ENCODE data around the gene PAX5. TPM values are rescaled to one million over a fixed set of nuclear protein-coding genes. Genes with fewer than 3 reads are reported as not detected.
A peak's percentile ranks its signal among the peaks of the same experiment; 100 is the strongest.
"Not testable (repeated sequence)": the region's sequence is repeated elsewhere in the genome, so short reads cannot be mapped to it uniquely, and the experiment has no call there.

Gene PAX5
- 1 to 10 TPM in 1 of 2 donors, under 1 TPM in 1; 0.79 to 1.9 TPM for total RNA-seq
- 1.3 TPM for polyA plus RNA-seq (ENCODE audit: insufficient read depth, low read depth, low replicate concordance)
- long read RNA-seq, donor 1 = 0 reads
- long read RNA-seq, donor 2 = 0 reads

DNA sequence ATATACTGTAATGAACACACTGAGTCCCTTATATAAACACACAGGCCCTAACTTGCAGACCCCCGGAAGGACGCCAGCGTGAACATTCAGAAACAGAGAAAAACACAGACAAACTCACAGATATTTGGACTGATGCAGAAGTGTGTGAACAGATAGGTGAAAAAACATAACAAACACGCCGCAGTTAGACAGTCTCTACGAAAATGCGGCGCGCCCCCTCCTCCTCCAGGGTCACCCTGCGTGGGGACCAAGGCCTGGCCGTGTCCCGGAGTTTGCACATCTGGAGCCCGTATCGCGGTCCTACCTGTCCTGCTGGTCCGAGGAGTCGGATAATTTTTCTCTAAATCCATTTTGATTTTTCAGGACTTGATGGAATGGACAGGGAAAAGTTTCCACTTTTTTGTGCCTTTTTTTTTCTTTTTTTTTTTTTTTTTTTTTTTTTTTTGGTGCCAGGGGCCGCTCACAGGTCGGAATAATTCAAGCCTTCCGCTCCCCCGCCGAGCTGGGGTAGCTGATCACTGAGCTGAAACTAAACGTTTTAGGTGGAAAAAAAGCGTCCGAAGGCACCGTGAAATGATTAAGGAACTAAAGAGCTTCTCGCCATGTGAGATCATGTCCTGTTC is at the start of gene PAX5:
PAX5 (minus strand) TSS at position 587 of the 623 bp plus-strand sequence; CDS start at position 350, 237 bp downstream.
- 16 to 17% methylated on average over 20 to 27 of the region's 27 CpGs for WGBS, 2 donors
- no peaks in the 10 kb centered on the region for H3K9me3 ChIP-seq
- no peak within 1 kb of the TSS for H3K27ac ChIP-seq
- H3K4me3 ChIP-seq = peak within 1 kb of the TSS; percentile 4 to 14
- intact Hi-C loops (cut with DNase I; ENCODE audit: low total_unique reads) = no loop called here
- no peaks in the 10 kb centered on the region for H3K36me3 ChIP-seq (ENCODE audit: low read depth, missing control alignments)
- no peak for DNase-seq
- TF ChIP-seq, protein P1, sequence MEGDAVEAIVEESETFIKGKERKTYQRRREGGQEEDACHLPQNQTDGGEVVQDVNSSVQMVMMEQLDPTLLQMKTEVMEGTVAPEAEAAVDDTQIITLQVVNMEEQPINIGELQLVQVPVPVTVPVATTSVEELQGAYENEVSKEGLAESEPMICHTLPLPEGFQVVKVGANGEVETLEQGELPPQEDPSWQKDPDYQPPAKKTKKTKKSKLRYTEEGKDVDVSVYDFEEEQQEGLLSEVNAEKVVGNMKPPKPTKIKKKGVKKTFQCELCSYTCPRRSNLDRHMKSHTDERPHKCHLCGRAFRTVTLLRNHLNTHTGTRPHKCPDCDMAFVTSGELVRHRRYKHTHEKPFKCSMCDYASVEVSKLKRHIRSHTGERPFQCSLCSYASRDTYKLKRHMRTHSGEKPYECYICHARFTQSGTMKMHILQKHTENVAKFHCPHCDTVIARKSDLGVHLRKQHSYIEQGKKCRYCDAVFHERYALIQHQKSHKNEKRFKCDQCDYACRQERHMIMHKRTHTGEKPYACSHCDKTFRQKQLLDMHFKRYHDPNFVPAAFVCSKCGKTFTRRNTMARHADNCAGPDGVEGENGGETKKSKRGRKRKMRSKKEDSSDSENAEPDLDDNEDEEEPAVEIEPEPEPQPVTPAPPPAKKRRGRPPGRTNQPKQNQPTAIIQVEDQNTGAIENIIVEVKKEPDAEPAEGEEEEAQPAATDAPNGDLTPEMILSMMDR (IDR thresholded peaks at IDR 0.05) = no peak
- no peak for TF ChIP-seq POLR2A (IDR thresholded peaks at IDR 0.05)
- peaks cover 5% of the 10 kb centered on the region for H3K27me3 ChIP-seq
- H3K4me1 ChIP-seq = peaks cover 19% of the 10 kb centered on the region

DNA sequence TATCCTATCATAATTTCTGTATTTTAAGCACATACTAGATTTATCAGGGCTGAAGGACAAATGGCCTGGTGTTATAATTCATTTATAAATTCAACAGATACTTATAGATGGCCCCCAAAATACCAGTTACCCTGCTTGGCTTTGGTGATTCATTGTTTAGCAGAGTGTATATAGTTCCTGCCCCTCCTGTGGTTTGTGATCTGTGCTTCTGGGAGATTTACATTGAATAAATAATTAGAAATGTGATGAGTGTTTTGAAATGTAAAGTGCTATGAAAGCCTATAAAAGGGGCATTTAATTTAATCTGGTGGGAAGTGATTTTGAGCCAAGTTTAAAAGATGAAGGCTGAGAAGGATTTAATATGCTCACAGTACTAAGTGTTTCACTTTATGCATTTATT is 49.6 kb upstream of the PAX5 start:
- TF ChIP-seq, protein P1 (IDR thresholded peaks at IDR 0.05) = no peak
- no peak for TF ChIP-seq POLR2A (IDR thresholded peaks at IDR 0.05)
- Histone ChIP-seq H3K4me3 (no peak overlapping the region), H3K27ac (no peak overlapping the region), H3K4me1 (no peaks in the 10 kb centered on the region), H3K9me3 (no peaks in the 10 kb centered on the region), H3K27me3 (no peaks in the 10 kb centered on the region), H3K36me3 (ENCODE audit: low read depth, missing control alignments) (no peaks in the 10 kb centered on the region)
- DNase-seq = no peak
- intact Hi-C loops (cut with DNase I; ENCODE audit: low total_unique reads) = no loop called here

DNA sequence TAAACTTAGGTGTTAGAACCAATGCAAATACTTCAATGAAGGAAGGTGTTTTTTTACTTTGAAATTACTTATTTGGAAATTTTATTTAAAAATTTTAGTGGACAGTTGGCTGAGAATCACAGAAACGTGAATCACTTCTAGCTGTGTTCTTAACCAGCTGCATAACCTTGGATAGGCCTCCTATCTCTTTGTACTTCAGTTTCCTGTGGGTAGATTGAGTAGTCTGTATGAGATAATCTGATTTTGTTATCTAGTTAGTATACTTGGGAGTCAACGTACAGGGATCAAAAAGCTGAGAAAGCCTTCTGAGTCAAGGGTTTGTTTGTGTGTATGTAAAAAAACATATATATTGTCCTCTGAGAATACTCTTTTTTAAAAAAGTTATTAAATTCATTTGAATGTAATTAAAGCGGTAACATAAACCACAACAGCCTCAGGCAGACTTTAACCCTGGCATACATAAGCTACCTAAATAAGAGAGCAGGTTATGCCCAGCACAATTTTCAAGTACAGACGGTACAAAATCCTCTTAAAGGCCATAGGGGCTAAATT is 48.2 kb upstream of the PAX5 start:
- TF ChIP-seq POLR2A (IDR thresholded peaks at IDR 0.05) = no peak
- TF ChIP-seq, protein P1 (IDR thresholded peaks at IDR 0.05) = no peak
- Histone ChIP-seq H3K27ac (no peak overlapping the region), H3K4me1 (no peaks in the 10 kb centered on the region), H3K36me3 (ENCODE audit: low read depth, missing control alignments) (no peaks in the 10 kb centered on the region), H3K4me3 (no peak overlapping the region), H3K9me3 (no peaks in the 10 kb centered on the region), H3K27me3 (no peaks in the 10 kb centered on the region)
- intact Hi-C loops (cut with DNase I; ENCODE audit: low total_unique reads) = no loop called here
- 56 to 58% methylated on average over 4 of the region's 4 CpGs for WGBS, 2 donors
- DNase-seq = no peak

DNA sequence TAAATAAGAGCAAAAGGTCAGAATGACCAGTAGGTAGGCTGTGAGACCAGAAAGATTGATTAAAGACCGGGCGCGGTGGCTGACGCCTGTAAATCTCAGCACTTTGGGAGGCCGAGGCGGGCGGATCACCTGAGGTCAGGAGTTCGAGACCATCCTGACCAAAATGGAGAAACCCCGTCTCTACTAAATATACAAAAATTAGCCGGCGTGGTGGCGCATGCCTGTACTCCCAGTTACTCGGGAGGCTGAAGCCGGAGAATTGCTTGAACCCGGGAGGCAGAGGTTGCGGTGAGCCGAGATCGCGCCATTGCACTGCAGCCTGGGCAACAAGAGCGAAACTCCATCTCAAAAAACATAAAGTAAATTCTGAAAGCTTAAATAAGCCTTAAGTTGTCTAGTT is 47.4 kb upstream of the PAX5 start:
- H3K9me3 ChIP-seq; H3K27me3 ChIP-seq; H3K27ac ChIP-seq; H3K36me3 ChIP-seq (ENCODE audit: low read depth, missing control alignments); H3K4me1 ChIP-seq; H3K4me3 ChIP-seq; intact Hi-C loops (cut with DNase I; ENCODE audit: low total_unique reads): not testable (repeated sequence)
- peak; percentile 15 for DNase-seq
- WGBS, 2 donors = 54 to 87% methylated on average over 20 of the region's 20 CpGs

DNA sequence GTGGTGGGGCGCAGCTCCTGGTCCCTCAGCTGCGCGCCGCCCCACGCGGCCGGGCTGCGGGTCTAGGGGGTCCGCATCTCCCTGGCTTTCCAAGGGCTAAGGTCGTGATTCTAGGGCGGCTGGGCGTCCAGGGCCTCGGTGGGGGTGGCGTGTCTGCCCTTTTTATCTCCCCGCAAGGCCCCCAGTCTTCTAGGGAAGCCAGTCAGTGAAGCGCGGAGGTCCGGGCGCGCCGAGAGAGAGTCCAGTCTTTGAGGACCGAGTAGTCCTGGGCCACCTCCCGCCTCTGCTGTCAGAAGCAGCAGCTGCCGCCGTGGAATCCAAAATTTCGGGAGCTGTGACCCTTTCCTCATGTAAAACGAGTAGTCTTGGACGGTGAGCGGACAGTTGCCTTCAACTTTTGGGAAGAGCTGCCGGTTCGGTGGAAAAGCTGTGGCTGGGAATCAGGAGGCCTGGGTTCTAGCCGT is 46.1 kb upstream of the PAX5 start:
- H3K9me3 ChIP-seq; intact Hi-C loops (cut with DNase I; ENCODE audit: low total_unique reads); H3K4me1 ChIP-seq; H3K36me3 ChIP-seq (ENCODE audit: low read depth, missing control alignments); H3K27me3 ChIP-seq: not testable (repeated sequence)
- peak overlapping the region; percentile 95 to 99 for H3K4me3 ChIP-seq
- WGBS, 2 donors = 0% methylated on average over 4 to 31 of the region's 32 CpGs
- H3K27ac ChIP-seq = peak overlapping the region; percentile 94
- DNase-seq = peak; percentile 33
